ENCODE results near the gene GSTO1.

The GSTO1 gene

DNA sequence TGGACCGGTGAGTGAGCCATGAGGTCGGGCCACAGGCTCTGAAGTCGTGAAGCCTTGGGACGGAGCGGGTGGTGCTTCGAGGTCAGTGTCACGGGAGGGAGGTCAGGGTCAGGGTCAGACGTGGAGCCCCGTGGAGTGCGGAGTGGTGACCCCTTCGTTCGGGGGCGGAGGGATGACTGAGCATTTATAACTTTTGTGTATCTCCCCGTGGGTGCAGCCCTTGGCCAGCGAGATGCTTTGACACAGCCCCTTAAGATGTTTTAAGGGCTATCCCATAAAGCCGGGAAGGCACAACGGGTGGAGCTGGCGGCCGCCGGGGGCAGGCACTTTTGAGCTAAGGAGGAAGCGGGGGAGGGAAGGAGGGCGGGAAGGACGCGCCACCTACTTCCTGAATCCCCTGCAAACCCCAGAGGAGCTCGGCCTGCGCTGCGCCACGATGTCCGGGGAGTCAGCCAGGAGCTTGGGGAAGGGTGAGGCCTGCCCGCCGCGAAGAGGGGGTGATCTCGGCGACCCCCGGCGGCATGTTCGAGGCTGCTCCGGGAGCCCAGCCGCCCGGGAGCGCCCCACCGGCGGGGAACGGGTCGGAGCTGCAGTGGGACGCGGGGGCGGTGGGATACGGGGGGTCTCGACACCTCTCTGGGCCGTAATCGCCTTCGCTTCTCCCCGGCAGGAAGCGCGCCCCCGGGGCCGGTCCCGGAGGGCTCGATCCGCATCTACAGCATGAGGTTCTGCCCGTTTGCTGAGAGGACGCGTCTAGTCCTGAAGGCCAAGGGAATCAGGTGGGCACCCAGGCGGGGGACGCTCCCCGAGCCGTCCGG is at the start of gene GSTO1:
TSS of gene GSTO1 (plus strand) at position 400 of the 818 bp plus-strand sequence. CDS start at position 437, 37 bp downstream.
- TF ChIP-seq, protein P1, sequence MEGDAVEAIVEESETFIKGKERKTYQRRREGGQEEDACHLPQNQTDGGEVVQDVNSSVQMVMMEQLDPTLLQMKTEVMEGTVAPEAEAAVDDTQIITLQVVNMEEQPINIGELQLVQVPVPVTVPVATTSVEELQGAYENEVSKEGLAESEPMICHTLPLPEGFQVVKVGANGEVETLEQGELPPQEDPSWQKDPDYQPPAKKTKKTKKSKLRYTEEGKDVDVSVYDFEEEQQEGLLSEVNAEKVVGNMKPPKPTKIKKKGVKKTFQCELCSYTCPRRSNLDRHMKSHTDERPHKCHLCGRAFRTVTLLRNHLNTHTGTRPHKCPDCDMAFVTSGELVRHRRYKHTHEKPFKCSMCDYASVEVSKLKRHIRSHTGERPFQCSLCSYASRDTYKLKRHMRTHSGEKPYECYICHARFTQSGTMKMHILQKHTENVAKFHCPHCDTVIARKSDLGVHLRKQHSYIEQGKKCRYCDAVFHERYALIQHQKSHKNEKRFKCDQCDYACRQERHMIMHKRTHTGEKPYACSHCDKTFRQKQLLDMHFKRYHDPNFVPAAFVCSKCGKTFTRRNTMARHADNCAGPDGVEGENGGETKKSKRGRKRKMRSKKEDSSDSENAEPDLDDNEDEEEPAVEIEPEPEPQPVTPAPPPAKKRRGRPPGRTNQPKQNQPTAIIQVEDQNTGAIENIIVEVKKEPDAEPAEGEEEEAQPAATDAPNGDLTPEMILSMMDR (IDR thresholded peaks at IDR 0.05; ENCODE audit: unreplicated experiment in 3 of 3): no peak
- Mint-ChIP-seq H3K9me3 (no peaks in the 10 kb centered on the region), H3K4me1 (peaks cover 21% of the 10 kb centered on the region), H3K4me3 (peak within 1 kb of the TSS; percentile 92 to 98 (median 93)), H3K27ac (peak within 1 kb of the TSS; percentile 83 to 95 (median 93)), H3K36me3 (ENCODE audit: low read depth) (peaks cover 13% of the 10 kb centered on the region), H3K27me3 (ENCODE audit: low read depth) (no peaks in the 10 kb centered on the region)

DNA sequence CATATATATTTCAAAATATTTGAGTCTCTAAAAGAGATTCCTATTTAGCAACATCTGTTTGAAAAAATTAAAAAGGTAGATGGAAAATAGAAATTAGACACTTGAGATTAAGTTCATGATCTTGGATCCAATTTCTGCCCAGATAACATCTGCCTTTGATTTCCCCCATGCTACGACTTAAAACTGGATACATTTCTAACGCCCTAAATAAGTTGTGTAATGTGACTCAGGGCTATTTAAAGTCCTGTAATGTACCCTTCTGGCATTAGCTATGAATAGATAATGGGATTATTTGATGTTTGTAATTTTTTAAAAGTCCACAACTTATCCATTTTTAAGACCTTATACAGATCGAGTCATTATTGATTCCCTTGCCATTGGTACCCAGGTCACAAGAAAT is 46.0 kb upstream of the GSTO1 start:
- no peaks in the 10 kb centered on the region for H3K9me3 Mint-ChIP-seq
- peaks cover 16% of the 10 kb centered on the region for H3K4me1 Mint-ChIP-seq
- TF ChIP-seq, protein P1 (IDR thresholded peaks at IDR 0.05; ENCODE audit: unreplicated experiment in 3 of 3): no peak
- H3K27ac Mint-ChIP-seq: no peak overlapping the region
- no peak overlapping the region for H3K4me3 Mint-ChIP-seq
- peaks cover 8% of the 10 kb centered on the region for H3K36me3 Mint-ChIP-seq (ENCODE audit: low read depth)
- H3K27me3 Mint-ChIP-seq (ENCODE audit: low read depth): no peaks in the 10 kb centered on the region

DNA sequence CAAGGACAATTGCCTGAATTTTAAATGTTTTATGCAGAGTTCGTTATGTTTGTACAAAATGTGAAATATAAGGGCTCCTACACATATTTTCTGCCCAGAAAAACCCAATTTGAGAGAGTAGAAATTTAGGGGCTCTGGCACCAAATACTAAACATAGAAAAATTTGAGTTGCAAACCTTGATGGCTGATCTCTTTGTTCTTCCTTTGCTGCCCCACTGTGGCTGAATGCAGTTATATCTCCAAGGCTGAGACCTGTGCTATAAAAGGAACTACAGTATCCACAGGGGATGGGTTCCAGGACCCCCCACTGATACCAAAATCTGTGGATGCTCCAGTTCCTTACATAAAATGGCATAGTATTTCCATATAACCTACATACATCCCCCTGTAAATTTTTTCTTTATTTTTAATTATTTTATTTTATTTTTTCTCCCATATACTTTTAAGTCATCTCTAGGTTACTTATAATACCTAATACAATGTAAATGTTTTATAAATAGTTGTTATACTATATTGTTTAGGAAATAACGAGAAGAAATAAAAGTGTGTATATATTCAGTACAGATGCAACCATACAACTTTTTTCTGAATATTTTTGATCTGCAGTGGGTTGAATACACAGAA is 45.0 kb upstream of the GSTO1 start:
- H3K4me1 Mint-ChIP-seq: peaks cover 16% of the 10 kb centered on the region
- no peak overlapping the region for H3K27ac Mint-ChIP-seq
- H3K27me3 Mint-ChIP-seq (ENCODE audit: low read depth): no peaks in the 10 kb centered on the region
- TF ChIP-seq, protein P1 (IDR thresholded peaks at IDR 0.05; ENCODE audit: unreplicated experiment in 3 of 3): peak; percentile 57 to 73 (median 72)
- peaks cover 4% of the 10 kb centered on the region for H3K36me3 Mint-ChIP-seq (ENCODE audit: low read depth)
- no peaks in the 10 kb centered on the region for H3K9me3 Mint-ChIP-seq
- no peak overlapping the region for H3K4me3 Mint-ChIP-seq

DNA sequence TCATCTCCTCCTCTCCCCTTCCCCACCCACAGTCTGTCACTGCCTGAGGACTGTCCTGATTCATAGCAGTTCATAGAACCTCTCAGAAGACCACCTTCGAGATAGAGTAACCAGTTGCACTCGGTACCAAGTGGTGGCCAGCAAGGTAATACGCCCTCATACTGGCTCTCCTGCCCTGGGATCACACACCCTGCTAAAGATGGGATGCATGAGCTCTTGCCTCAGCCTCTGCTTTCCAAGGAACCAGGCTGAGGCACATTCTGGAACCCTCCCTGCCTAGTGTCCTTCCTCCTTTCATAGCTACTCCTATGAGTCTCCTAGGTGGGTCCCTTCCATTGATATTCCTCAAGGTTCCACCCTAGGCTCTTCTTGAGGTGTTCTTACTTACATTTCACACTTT is 38.1 kb upstream of the GSTO1 start:
- Mint-ChIP-seq H3K9me3 (no peaks in the 10 kb centered on the region), H3K4me1 (peaks cover 12% of the 10 kb centered on the region), H3K36me3 (ENCODE audit: low read depth) (no peaks in the 10 kb centered on the region), H3K4me3 (no peak overlapping the region), H3K27me3 (ENCODE audit: low read depth) (peaks cover 9% of the 10 kb centered on the region), H3K27ac (no peak overlapping the region)
- TF ChIP-seq, protein P1 (IDR thresholded peaks at IDR 0.05; ENCODE audit: unreplicated experiment in 3 of 3): no peak

DNA sequence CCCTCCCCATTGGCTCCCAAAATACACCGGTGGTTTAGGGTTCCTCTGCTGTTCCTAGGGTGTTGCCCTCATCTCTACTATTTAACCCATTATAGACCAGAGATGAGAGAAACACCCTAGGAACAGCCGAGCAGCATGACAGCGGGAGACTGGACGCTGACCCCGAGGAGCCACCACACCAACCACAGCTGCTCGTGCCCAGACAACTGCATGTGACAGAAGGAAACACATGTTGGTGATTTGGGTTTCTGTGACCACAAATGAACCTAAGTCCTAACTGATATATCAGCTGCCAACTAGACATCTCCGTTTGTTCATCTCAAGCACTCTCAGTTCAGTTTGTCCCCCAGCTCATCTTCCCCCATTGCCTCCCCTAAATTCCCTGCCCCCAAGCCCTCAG is 35.9 kb upstream of the GSTO1 start:
- Mint-ChIP-seq H3K27ac (peak overlapping the region in 1 of 3 experiments; percentile 43), H3K9me3 (no peaks in the 10 kb centered on the region), H3K36me3 (ENCODE audit: low read depth) (no peaks in the 10 kb centered on the region), H3K27me3 (ENCODE audit: low read depth) (peaks cover 9% of the 10 kb centered on the region), H3K4me3 (peak overlapping the region in 1 of 3 experiments; percentile 2), H3K4me1 (peaks cover 12% of the 10 kb centered on the region)
- TF ChIP-seq, protein P1 (IDR thresholded peaks at IDR 0.05; ENCODE audit: unreplicated experiment in 3 of 3): no peak
